Left lung (tissue), 10 donors: Measurements from ENCODE around the gene BMPR1B. TPM values are rescaled to one million over a fixed set of nuclear protein-coding genes. Genes with fewer than 3 reads are reported as not detected.

Experiments
- ATAC-seq: fragments of 200-7000 bp; cut with Tn5 transposase; one replicate; pipeline ENCODE4 v1.9.1; 2020; ENCODE audit warnings: moderate library complexity
- DNase-seq, 4 donors: peaks; one replicate each; pipeline ENCODE4 v3.0.0-alpha.2; 2013 to 2020
- H3K27ac ChIP-seq, 2 donors: fragments of 200-600 bp; sonication (generic) in 1 of 2; one replicate each; pipeline versions ENCODE4 v1.5.0 to v1.8.0; 2020 to 2021
- H3K27me3 ChIP-seq, 2 donors: fragments of 200-600 bp; sonication (generic) in 1 of 2; one replicate each; pipeline versions ENCODE4 v1.5.0 to v1.8.0; 2020 to 2021
- H3K36me3 ChIP-seq, 2 donors: fragments of 200-600 bp; sonication (generic) in 1 of 2; one replicate each; pipeline versions ENCODE4 v1.5.0 to v1.8.0; 2020 to 2021
- H3K4me1 ChIP-seq, 2 donors: fragments of 200-600 bp; one replicate each; pipeline ENCODE4 v1.8.0; 2021
- H3K4me3 ChIP-seq, 2 donors: fragments of 200-600 bp; sonication (generic) in 1 of 2; one replicate each; pipeline versions ENCODE4 v1.5.0 to v1.8.0; 2020 to 2021; ENCODE audit warnings: mild to moderate bottlenecking in 1 of 2
- H3K9me3 ChIP-seq, 2 donors: fragments of 200-600 bp; sonication (generic) in 1 of 2; one replicate each; pipeline versions ENCODE4 v1.5.0 to v1.8.0; 2020 to 2021
- intact Hi-C, 2 donors: fragments of 100-400 bp; cut with DNase I; formaldehyde crosslinking; loops; one replicate each; pipeline versions ENCODE4 v1.11.2 to v1.14.2; 2022
- polyA plus RNA-seq, 6 donors: library from polyadenylated mRNA; unstranded; fragments of 120-200 nt; gene quantifications; one replicate each; pipeline ENCODE4 v1.2.1, GENCODE V29; 2013; ENCODE audit not compliant: insufficient read length in 6 of 6
- total RNA-seq, 2 donors: library from RNA; stranded (reverse); fragmentation: NEBNext Ultra II Directional; extraction: Animal tissue kit (Norgen Biotek cat#: 25700); gene quantifications; one replicate each; pipeline ENCODE4 v1.2.1, GENCODE V29; 2021
- TF ChIP-seq, protein P1 (sequence below), 2 donors: fragments of 200-600 bp; sonication (generic) in 1 of 2; IDR thresholded peaks; one replicate each; pipeline versions ENCODE4 v1.5.0 to v1.8.0; 2021; ENCODE audit warnings: antibody characterized with exemption in 2 of 2
- donor health status: DM: no; HTN: yes; CAD: no.
- donor health status: DM: no; HTN: no; CAD: no.

BMPR1B gene
- total and polyA plus RNA-seq, 8 donors, result 0.61 to 3.3 (median 1.1) TPM

DNA sequence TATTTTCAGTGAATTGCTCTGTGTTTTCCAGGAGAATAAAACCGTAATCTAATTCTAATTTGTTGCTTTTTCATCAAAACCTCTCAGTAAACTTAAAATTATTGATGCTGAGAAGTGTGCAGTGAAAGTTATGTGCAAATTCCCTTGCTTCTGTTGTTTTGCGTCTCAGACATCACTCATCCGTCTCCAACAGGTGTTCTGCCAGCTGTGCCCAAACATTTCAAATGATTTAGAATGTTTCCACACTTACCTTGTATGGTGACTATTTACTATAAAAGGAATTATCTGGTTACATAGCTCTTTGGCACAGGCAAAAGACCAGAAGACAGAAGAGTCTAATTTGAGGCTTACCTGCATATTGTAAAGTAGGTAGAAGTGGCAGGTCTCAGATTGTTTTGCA, 184.0 kb downstream of the BMPR1B start:
- H3K9me3 ChIP-seq, result no peaks in the 10 kb centered on the region
- no peaks in the 10 kb centered on the region for H3K36me3 ChIP-seq
- H3K27me3 ChIP-seq, result no peaks in the 10 kb centered on the region
- H3K4me3 ChIP-seq, result no peak overlapping the region
- H3K4me1 ChIP-seq, result no peaks in the 10 kb centered on the region
- ATAC-seq (no peak), DNase-seq (no peak)
- H3K27ac ChIP-seq, result no peak overlapping the region
- intact Hi-C loops, result no loop called here
- TF ChIP-seq, protein P1, sequence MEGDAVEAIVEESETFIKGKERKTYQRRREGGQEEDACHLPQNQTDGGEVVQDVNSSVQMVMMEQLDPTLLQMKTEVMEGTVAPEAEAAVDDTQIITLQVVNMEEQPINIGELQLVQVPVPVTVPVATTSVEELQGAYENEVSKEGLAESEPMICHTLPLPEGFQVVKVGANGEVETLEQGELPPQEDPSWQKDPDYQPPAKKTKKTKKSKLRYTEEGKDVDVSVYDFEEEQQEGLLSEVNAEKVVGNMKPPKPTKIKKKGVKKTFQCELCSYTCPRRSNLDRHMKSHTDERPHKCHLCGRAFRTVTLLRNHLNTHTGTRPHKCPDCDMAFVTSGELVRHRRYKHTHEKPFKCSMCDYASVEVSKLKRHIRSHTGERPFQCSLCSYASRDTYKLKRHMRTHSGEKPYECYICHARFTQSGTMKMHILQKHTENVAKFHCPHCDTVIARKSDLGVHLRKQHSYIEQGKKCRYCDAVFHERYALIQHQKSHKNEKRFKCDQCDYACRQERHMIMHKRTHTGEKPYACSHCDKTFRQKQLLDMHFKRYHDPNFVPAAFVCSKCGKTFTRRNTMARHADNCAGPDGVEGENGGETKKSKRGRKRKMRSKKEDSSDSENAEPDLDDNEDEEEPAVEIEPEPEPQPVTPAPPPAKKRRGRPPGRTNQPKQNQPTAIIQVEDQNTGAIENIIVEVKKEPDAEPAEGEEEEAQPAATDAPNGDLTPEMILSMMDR (IDR thresholded peaks at IDR 0.05), result no peak

DNA sequence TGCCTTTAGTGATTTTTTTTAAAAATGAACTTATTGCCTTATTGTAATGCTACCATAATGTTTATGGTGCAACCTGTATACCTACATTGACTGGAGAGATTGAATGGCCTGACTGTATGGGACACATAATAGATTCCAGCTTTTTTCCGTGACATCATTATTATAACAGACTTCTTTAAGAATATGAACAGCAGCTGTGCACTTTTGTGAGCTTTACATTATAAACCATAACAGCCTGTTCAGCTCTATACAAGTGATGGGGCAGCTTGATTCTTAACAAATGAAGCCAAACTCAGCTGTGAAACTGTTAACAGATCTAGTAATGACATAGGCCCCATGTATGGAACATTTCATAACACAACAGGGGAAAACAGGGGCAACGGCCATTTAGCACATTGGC, 187.0 kb downstream of the BMPR1B start:
- Histone ChIP-seq H3K9me3 (no peaks in the 10 kb centered on the region), H3K36me3 (no peaks in the 10 kb centered on the region), H3K27me3 (no peaks in the 10 kb centered on the region), H3K27ac (no peak overlapping the region), H3K4me3 (no peak overlapping the region), H3K4me1 (no peaks in the 10 kb centered on the region)
- intact Hi-C loops, result no loop called here
- TF ChIP-seq, protein P1 (IDR thresholded peaks at IDR 0.05), result no peak
- no peak for DNase-seq
- ATAC-seq, result no peak

DNA sequence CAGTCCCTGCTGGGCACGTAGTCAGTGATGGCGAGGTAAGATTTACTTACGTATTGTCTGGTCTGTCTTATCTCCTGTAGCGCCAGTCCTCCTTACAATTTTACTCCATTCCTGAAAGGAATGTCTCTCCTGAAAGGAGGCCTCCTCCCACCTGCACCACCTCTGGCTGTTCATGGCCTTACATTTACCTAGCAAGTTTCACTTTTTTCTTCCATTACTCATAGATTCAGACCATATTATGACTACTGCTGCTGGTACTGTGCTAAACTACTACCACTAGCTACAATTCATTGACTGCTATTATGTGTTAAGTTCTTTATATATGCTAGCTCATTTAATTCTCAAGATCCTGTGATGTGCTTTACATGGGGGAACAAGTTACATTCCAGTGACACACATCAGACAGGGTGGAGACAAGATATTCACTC, 189.9 kb downstream of the BMPR1B start:
- Histone ChIP-seq H3K36me3 (no peaks in the 10 kb centered on the region), H3K4me3 (no peak overlapping the region), H3K27ac (no peak overlapping the region), H3K27me3 (no peaks in the 10 kb centered on the region), H3K9me3 (no peaks in the 10 kb centered on the region), H3K4me1 (no peaks in the 10 kb centered on the region)
- no peak for DNase-seq
- peak; percentile 49 for ATAC-seq
- intact Hi-C loops, result no loop called here
- TF ChIP-seq, protein P1 (IDR thresholded peaks at IDR 0.05), result no peak

DNA sequence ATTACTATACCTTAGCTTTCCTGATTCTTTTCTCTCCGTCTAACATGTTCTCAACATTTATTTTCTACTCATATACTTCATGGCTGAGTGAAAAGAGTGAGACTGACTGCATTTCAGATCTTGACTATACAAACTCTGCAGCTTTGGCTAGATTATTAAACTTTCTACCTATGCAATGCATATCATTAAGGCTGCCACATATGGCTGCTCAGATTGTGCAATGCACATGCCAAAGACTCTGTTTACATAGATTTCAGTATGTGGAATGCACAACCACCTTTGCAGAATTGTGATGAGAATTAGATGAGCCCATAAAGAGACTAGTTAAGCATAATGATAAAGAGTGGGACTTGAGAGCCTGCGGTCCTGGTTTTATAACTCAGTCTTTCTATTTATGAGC, 196.5 kb downstream of the BMPR1B start:
- no peaks in the 10 kb centered on the region for H3K4me1 ChIP-seq
- ATAC-seq, result no peak
- TF ChIP-seq, protein P1 (IDR thresholded peaks at IDR 0.05), result no peak
- intact Hi-C loops, result no loop called here
- no peak for DNase-seq
- H3K27ac ChIP-seq, result no peak overlapping the region
- no peaks in the 10 kb centered on the region for H3K27me3 ChIP-seq
- peaks cover 0 to 2% of the 10 kb centered on the region in 2 donors for H3K9me3 ChIP-seq
- no peaks in the 10 kb centered on the region for H3K36me3 ChIP-seq
- no peak overlapping the region for H3K4me3 ChIP-seq

DNA sequence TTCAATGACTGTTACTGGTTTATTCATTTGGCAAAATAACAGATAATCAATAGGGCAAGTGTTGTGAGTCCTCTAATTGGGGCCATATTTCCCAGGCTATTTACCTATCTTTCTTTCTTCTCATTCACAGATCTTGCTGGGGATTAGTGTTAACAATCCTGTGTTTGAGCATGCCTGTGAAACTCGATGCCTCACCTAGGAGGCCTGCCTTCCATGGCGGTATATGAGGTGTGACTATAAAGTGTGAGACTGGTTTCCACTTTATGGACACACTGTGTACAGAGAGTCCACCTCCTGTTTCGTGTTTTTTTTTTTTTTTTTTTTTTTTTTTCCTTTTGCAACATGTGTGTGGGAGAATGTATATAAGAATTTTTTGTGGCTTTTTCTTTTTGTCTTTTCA, 199.3 kb downstream of the BMPR1B start:
- ATAC-seq (no peak), DNase-seq (no peak)
- no peaks in the 10 kb centered on the region for H3K4me1 ChIP-seq
- H3K27me3 ChIP-seq, result no peaks in the 10 kb centered on the region
- H3K36me3 ChIP-seq, result no peaks in the 10 kb centered on the region
- peaks cover 0 to 2% of the 10 kb centered on the region in 2 donors for H3K9me3 ChIP-seq
- TF ChIP-seq, protein P1 (IDR thresholded peaks at IDR 0.05), result no peak
- H3K27ac ChIP-seq, result no peak overlapping the region
- H3K4me3 ChIP-seq, result no peak overlapping the region
- intact Hi-C loops, result no loop called here
